ENCODE data around the gene KCNMA1.

The KCNMA1 gene

GRCh38 chr10:77403761-77404160 is 233.8 kb downstream of the KCNMA1 start:
- no peaks in the 10 kb centered on the region for H3F3A ChIP-seq (ENCODE audit: insufficient read depth)
- H3K9me2 ChIP-seq (replicated peaks; ENCODE audit: insufficient read depth, low read length): no peaks in the 10 kb centered on the region
- no peaks in the 10 kb centered on the region for H4K20me1 ChIP-seq (ENCODE audit: low read depth, low read length)
- no peak overlapping the region for H3K4me3 ChIP-seq (ENCODE audit: insufficient read depth, low read length, poor library complexity, severe bottlenecking)
- no peak overlapping the region for H2AFZ ChIP-seq (ENCODE audit: low read depth, low read length, severe bottlenecking)
- no peak overlapping the region for H3K9ac ChIP-seq (ENCODE audit: low read length)
- no peaks in the 10 kb centered on the region for H3K9me3 ChIP-seq (ENCODE audit: insufficient read depth, low read length)
- no peak for TF ChIP-seq EZH2phosphoT487 (conservative IDR thresholded peaks at IDR 0.05; ENCODE audit: low read length)
- TF ChIP-seq, protein P1, sequence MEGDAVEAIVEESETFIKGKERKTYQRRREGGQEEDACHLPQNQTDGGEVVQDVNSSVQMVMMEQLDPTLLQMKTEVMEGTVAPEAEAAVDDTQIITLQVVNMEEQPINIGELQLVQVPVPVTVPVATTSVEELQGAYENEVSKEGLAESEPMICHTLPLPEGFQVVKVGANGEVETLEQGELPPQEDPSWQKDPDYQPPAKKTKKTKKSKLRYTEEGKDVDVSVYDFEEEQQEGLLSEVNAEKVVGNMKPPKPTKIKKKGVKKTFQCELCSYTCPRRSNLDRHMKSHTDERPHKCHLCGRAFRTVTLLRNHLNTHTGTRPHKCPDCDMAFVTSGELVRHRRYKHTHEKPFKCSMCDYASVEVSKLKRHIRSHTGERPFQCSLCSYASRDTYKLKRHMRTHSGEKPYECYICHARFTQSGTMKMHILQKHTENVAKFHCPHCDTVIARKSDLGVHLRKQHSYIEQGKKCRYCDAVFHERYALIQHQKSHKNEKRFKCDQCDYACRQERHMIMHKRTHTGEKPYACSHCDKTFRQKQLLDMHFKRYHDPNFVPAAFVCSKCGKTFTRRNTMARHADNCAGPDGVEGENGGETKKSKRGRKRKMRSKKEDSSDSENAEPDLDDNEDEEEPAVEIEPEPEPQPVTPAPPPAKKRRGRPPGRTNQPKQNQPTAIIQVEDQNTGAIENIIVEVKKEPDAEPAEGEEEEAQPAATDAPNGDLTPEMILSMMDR (IDR thresholded peaks at IDR 0.05; ENCODE audit: insufficient read depth, low read length, poor library complexity, severe bottlenecking): no peak
- H3K27ac ChIP-seq (ENCODE audit: low read depth, low read length): no peak overlapping the region
- H3K4me2 ChIP-seq (ENCODE audit: low read depth, low read length, poor library complexity, severe bottlenecking): no peak overlapping the region
- no peaks in the 10 kb centered on the region for H3K36me3 ChIP-seq (ENCODE audit: low read length)
- no peaks in the 10 kb centered on the region for H3K27me3 ChIP-seq (ENCODE audit: low read length)
- H3K79me2 ChIP-seq (ENCODE audit: insufficient read depth, low read length): no peaks in the 10 kb centered on the region

DNA sequence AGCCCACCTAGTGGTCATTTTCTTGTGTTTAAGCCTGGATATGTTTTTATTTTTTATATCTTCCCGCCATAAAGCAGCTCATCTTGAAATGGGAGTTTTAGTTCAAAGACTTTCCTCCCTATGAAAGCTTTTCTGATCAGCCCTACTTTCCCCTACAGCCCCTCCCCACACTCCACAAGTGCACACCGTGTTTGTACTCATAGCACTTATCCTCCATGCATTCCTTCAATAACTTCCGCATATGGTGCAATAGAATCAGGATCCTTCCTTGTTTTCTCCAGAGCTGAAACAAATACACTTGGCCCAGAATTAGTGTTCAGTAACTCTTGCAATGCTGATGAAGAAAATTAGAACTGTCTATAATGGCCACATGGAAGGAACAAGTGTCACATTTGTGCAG is 235.9 kb downstream of the KCNMA1 start:
- Histone ChIP-seq H3K79me2 (ENCODE audit: insufficient read depth, low read length) (no peaks in the 10 kb centered on the region), H2AFZ (ENCODE audit: low read depth, low read length, severe bottlenecking) (no peak overlapping the region), H3K36me3 (ENCODE audit: low read length) (no peaks in the 10 kb centered on the region), H4K20me1 (ENCODE audit: low read depth, low read length) (no peaks in the 10 kb centered on the region), H3K9ac (ENCODE audit: low read length) (no peak overlapping the region), H3K9me2 (replicated peaks; ENCODE audit: insufficient read depth, low read length) (no peaks in the 10 kb centered on the region), H3K4me3 (ENCODE audit: insufficient read depth, low read length, poor library complexity, severe bottlenecking) (no peak overlapping the region), H3F3A (ENCODE audit: insufficient read depth) (no peaks in the 10 kb centered on the region), H3K9me3 (ENCODE audit: insufficient read depth, low read length) (no peaks in the 10 kb centered on the region), H3K27me3 (ENCODE audit: low read length) (no peaks in the 10 kb centered on the region), H3K27ac (ENCODE audit: low read depth, low read length) (no peak overlapping the region), H3K4me2 (ENCODE audit: low read depth, low read length, poor library complexity, severe bottlenecking) (no peak overlapping the region)
- TF ChIP-seq, protein P1 (IDR thresholded peaks at IDR 0.05; ENCODE audit: insufficient read depth, low read length, poor library complexity, severe bottlenecking): no peak
- TF ChIP-seq EZH2phosphoT487 (conservative IDR thresholded peaks at IDR 0.05; ENCODE audit: low read length): no peak

- H3K79me2 ChIP-seq (ENCODE audit: insufficient read depth, low read length): no peaks in the 10 kb centered on the region
- TF ChIP-seq EZH2phosphoT487 (conservative IDR thresholded peaks at IDR 0.05; ENCODE audit: low read length): no peak
- TF ChIP-seq, protein P1 (IDR thresholded peaks at IDR 0.05; ENCODE audit: insufficient read depth, low read length, poor library complexity, severe bottlenecking): no peak
- no peak overlapping the region for H3K9ac ChIP-seq (ENCODE audit: low read length)
- H3K27me3 ChIP-seq (ENCODE audit: low read length): no peaks in the 10 kb centered on the region
- no peaks in the 10 kb centered on the region for H3K9me2 ChIP-seq (replicated peaks; ENCODE audit: insufficient read depth, low read length)
- H3K9me3 ChIP-seq (ENCODE audit: insufficient read depth, low read length): no peaks in the 10 kb centered on the region
- no peaks in the 10 kb centered on the region for H3F3A ChIP-seq (ENCODE audit: insufficient read depth)
- H3K36me3 ChIP-seq (ENCODE audit: low read length): no peaks in the 10 kb centered on the region
- no peak overlapping the region for H3K4me3 ChIP-seq (ENCODE audit: insufficient read depth, low read length, poor library complexity, severe bottlenecking)
- H3K4me2 ChIP-seq (ENCODE audit: low read depth, low read length, poor library complexity, severe bottlenecking): no peak overlapping the region
- no peak overlapping the region for H3K27ac ChIP-seq (ENCODE audit: low read depth, low read length)
- H2AFZ ChIP-seq (ENCODE audit: low read depth, low read length, severe bottlenecking): no peak overlapping the region
- H4K20me1 ChIP-seq (ENCODE audit: low read depth, low read length): no peaks in the 10 kb centered on the region
Measured at GRCh38 chr10:77400033-77400432, 237.6 kb downstream of the KCNMA1 start.

Data from SU-DHL-6 (cell line).